Natural killer cell (primary cell): Measurements from ENCODE around the gene NFKBIZ. TPM values are rescaled to one million over a fixed set of nuclear protein-coding genes. Genes with fewer than 3 reads are reported as not detected.

Experiments used
- ATAC-seq, 3 donors: fragments of 150-1000 bp in 2 of 3; fragments of 200-7000 bp in 1 of 3; cut with Tn5 transposase; 1 replicate in 1 of 3; 2 replicates in 2 of 3; pipeline ENCODE4 v1.10.0; 2021; ENCODE audit warnings: mild to moderate bottlenecking in 2 of 3, moderate library complexity in 2 of 3
- DNase-seq, 2 donors: peaks; one replicate each; pipeline versions ENCODE4 v3.0.0 to v3.0.0-alpha.2; 2013 to 2021; ENCODE audit warnings: mixed read lengths in 1 of 2
- H3K27ac ChIP-seq: one replicate; pipeline ENCODE4 v1.5.1; 2013; ENCODE audit warnings: mild to moderate bottlenecking, low read length
- H3K27me3 ChIP-seq: one replicate; pipeline ENCODE4 v1.6.1; 2013; ENCODE audit warnings: low read length; ENCODE audit not compliant: control insufficient read depth, insufficient read depth
- H3K36me3 ChIP-seq: one replicate; pipeline ENCODE4 v1.6.1; 2013; ENCODE audit warnings: low read length; ENCODE audit not compliant: control insufficient read depth, insufficient read depth
- H3K4me1 ChIP-seq: one replicate; pipeline ENCODE4 v1.6.1; 2013; ENCODE audit warnings: low read length; ENCODE audit not compliant: control insufficient read depth, insufficient read depth
- H3K4me3 ChIP-seq: one replicate; pipeline ENCODE4 v1.5.1; 2013; ENCODE audit warnings: low read length
- H3K9me3 ChIP-seq: one replicate; pipeline ENCODE4 v1.6.1; 2013; ENCODE audit warnings: low read length; ENCODE audit not compliant: control insufficient read depth, insufficient read depth
- H3K27ac Mint-ChIP-seq, 2 donors: one replicate each; pipeline ENCODE4 v1.8.0; 2022; ENCODE audit warnings: mild to moderate bottlenecking in 2 of 2, mixed read lengths in 2 of 2, moderate library complexity in 1 of 2
- H3K27me3 Mint-ChIP-seq, 2 donors: one replicate each; pipeline ENCODE4 v1.8.0; 2022; ENCODE audit warnings: low read depth in 2 of 2, mixed read lengths in 2 of 2
- H3K36me3 Mint-ChIP-seq: one replicate; pipeline ENCODE4 v1.8.0; 2022; ENCODE audit warnings: mixed read lengths
- H3K4me1 Mint-ChIP-seq, 2 donors: one replicate each; pipeline ENCODE4 v1.8.0; 2022; ENCODE audit warnings: mixed read lengths in 2 of 2
- H3K4me3 Mint-ChIP-seq: one replicate; pipeline ENCODE4 v1.8.0; 2022; ENCODE audit warnings: mild to moderate bottlenecking, moderate library complexity, mixed read lengths
- H3K9me3 Mint-ChIP-seq, 2 donors: one replicate each; pipeline ENCODE4 v1.8.0; 2022; ENCODE audit warnings: mixed read lengths in 2 of 2
- CTCF ChIP-seq: fragments of 200-600 bp; IDR thresholded peaks from one replicate; pipeline ENCODE4 v1.8.0; 2022; ENCODE audit warnings: antibody characterized with exemption
- WGBS: methylation state at CpG from one replicate; pipeline ENCODE4 v1.1.7; 2013; ENCODE audit warnings: missing lambda C conversion rate; ENCODE audit not compliant: insufficient coverage; 5-methylcytosine and 5-hydroxymethylcytosine counted together
- intact Hi-C: fragments of 100-400 bp; cut with micrococcal nuclease; formaldehyde crosslinking; loops from one replicate; pipeline ENCODE4 v1.14.2; 2022
- total RNA-seq, 4 donors: library from RNA; stranded (reverse); fragments of 120-200 nt in 1 of 4; gene quantifications; one replicate each; pipeline versions ENCODE4 v1.2.3 to v1.2.4, GENCODE V29; 2013 to 2022

Gene NFKBIZ
- total RNA-seq, 3 donors from 2014 or later (not counting 1 experiment from before 2014, with no cell fraction given) = 510 to 811 (median 774) TPM

- Histone ChIP-seq H3K36me3 (no peaks in the 10 kb centered on the region), H3K4me1 (no peaks in the 10 kb centered on the region), H3K27me3 (no peaks in the 10 kb centered on the region), H3K9me3 (no peaks in the 10 kb centered on the region), H3K27ac (no peak overlapping the region), H3K4me3 (no peak overlapping the region)
- TF ChIP-seq CTCF = no peak
- Mint-ChIP-seq H3K9me3 (no peaks in the 10 kb centered on the region), H3K4me3 (no peak overlapping the region), H3K27me3 (peaks cover 5 to 8% of the 10 kb centered on the region in 2 donors), H3K4me1 (peaks cover 4 to 5% of the 10 kb centered on the region in 2 donors), H3K36me3 (no peaks in the 10 kb centered on the region), H3K27ac (no peak overlapping the region)
- no peak for ATAC-seq
- intact Hi-C loops = no loop called here
- DNase-seq = no peak
- 61% methylated on average over 8 of the region's 8 CpGs for WGBS
These were observed 26.8 kb downstream of the NFKBIZ start for GRCh38 chr3:101876142-101876541.

- Mint-ChIP-seq H3K4me3 (no peak overlapping the region), H3K4me1 (peaks cover 4 to 5% of the 10 kb centered on the region in 2 donors), H3K27ac (no peak overlapping the region), H3K36me3 (no peaks in the 10 kb centered on the region), H3K27me3 (peaks cover 5 to 8% of the 10 kb centered on the region in 2 donors), H3K9me3 (no peaks in the 10 kb centered on the region)
- no peak overlapping the region for H3K4me3 ChIP-seq
- intact Hi-C loops = no loop called here
- H3K36me3 ChIP-seq = no peaks in the 10 kb centered on the region
- no peaks in the 10 kb centered on the region for H3K9me3 ChIP-seq
- H3K27ac ChIP-seq = no peak overlapping the region
- 93% methylated on average over 2 of the region's 2 CpGs for WGBS
- no peaks in the 10 kb centered on the region for H3K4me1 ChIP-seq
- TF ChIP-seq CTCF = no peak
- DNase-seq (no peak), ATAC-seq (no peak)
- H3K27me3 ChIP-seq = no peaks in the 10 kb centered on the region
These were observed 29.3 kb downstream of the NFKBIZ start for GRCh38 chr3:101878589-101878988.

- Mint-ChIP-seq H3K4me1 (peaks cover 4 to 5% of the 10 kb centered on the region in 2 donors), H3K9me3 (no peaks in the 10 kb centered on the region), H3K4me3 (no peak overlapping the region), H3K27ac (no peak overlapping the region), H3K27me3 (peaks cover 5 to 8% of the 10 kb centered on the region in 2 donors), H3K36me3 (no peaks in the 10 kb centered on the region)
- Histone ChIP-seq H3K9me3 (no peaks in the 10 kb centered on the region), H3K4me1 (no peaks in the 10 kb centered on the region), H3K27ac (no peak overlapping the region), H3K4me3 (no peak overlapping the region), H3K36me3 (no peaks in the 10 kb centered on the region), H3K27me3 (no peaks in the 10 kb centered on the region)
- TF ChIP-seq CTCF = no peak
- 100% methylated on average over 2 of the region's 2 CpGs for WGBS
- intact Hi-C loops = no loop called here
- no peak for ATAC-seq
- no peak for DNase-seq
These were observed 29.8 kb downstream of the NFKBIZ start for GRCh38 chr3:101879102-101879501.

GRCh38 chr3:101879623-101880284, 30.4 kb downstream of the NFKBIZ start:
- no peak overlapping the region for H3K27ac ChIP-seq
- no peak overlapping the region for H3K4me3 ChIP-seq
- no peaks in the 10 kb centered on the region for H3K36me3 Mint-ChIP-seq
- no peak for DNase-seq
- no peak for TF ChIP-seq CTCF
- H3K27ac Mint-ChIP-seq = no peak overlapping the region
- H3K4me1 Mint-ChIP-seq = peaks cover 4 to 5% of the 10 kb centered on the region in 2 donors
- H3K27me3 Mint-ChIP-seq = peaks cover 5 to 8% of the 10 kb centered on the region in 2 donors
- H3K4me3 Mint-ChIP-seq = no peak overlapping the region
- H3K36me3 ChIP-seq = no peaks in the 10 kb centered on the region
- ATAC-seq = no peak
- intact Hi-C loops = no loop called here
- no peaks in the 10 kb centered on the region for H3K4me1 ChIP-seq
- WGBS = 100% methylated on average over 1 of the region's 5 CpGs
- H3K9me3 ChIP-seq = no peaks in the 10 kb centered on the region
- H3K9me3 Mint-ChIP-seq = no peaks in the 10 kb centered on the region
- no peaks in the 10 kb centered on the region for H3K27me3 ChIP-seq
